ENCODE results near the gene NSL1. TPM values are rescaled to one million over a fixed set of nuclear protein-coding genes. Genes with fewer than 3 reads are reported as not detected.

Gene NSL1
- total RNA-seq, 1 donor from 2014 or later: 92.3 TPM

DNA sequence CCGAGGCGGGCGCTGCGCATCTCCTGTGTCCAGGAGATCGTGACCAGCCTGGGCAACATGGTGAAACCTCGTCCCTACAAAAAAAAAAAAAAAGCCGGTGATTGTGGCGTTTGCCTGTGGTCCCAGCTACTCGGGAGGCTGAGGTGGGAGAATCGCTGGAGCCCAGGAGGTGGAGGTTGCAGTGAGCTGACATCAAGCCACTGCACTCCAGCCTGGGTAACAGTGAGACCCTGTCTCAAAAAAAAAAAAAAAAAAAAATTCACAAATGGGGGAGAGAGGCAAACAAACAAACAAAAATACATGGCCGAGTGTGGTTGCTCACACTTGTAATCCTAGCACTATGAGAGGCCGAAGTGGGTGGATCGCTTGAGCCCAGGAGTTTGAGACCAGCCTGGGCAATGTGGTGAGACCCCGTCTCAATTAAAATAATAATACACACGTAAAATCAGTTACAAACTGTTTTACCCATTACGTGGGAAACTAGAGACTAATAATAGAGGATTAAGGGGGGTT is 875 bp upstream of the NSL1 start:
- Histone ChIP-seq H3K4me3 (peak overlapping the region; percentile 88 to 98), H3K4me1 (peaks cover 35% of the 10 kb centered on the region), H3K27ac (peak overlapping the region; percentile 97), H3K27me3 (no peaks in the 10 kb centered on the region), H3K9me3 (no peaks in the 10 kb centered on the region), H3K36me3 (no peaks in the 10 kb centered on the region)
- TF ChIP-seq POLR2AphosphoS5 (IDR thresholded peaks at IDR 0.05; ENCODE audit: insufficient read depth in 1 of 2, low read depth in 1 of 2): no peak
- no peak for TF ChIP-seq POLR2A (IDR thresholded peaks at IDR 0.05)
- TF ChIP-seq, protein P1, sequence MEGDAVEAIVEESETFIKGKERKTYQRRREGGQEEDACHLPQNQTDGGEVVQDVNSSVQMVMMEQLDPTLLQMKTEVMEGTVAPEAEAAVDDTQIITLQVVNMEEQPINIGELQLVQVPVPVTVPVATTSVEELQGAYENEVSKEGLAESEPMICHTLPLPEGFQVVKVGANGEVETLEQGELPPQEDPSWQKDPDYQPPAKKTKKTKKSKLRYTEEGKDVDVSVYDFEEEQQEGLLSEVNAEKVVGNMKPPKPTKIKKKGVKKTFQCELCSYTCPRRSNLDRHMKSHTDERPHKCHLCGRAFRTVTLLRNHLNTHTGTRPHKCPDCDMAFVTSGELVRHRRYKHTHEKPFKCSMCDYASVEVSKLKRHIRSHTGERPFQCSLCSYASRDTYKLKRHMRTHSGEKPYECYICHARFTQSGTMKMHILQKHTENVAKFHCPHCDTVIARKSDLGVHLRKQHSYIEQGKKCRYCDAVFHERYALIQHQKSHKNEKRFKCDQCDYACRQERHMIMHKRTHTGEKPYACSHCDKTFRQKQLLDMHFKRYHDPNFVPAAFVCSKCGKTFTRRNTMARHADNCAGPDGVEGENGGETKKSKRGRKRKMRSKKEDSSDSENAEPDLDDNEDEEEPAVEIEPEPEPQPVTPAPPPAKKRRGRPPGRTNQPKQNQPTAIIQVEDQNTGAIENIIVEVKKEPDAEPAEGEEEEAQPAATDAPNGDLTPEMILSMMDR (IDR thresholded peaks at IDR 0.05): no peak
- intact Hi-C loops (cut with DNase I): no loop called here
- no peak for DNase-seq (ENCODE audit: extremely low spot score in 2 of 2)

DNA sequence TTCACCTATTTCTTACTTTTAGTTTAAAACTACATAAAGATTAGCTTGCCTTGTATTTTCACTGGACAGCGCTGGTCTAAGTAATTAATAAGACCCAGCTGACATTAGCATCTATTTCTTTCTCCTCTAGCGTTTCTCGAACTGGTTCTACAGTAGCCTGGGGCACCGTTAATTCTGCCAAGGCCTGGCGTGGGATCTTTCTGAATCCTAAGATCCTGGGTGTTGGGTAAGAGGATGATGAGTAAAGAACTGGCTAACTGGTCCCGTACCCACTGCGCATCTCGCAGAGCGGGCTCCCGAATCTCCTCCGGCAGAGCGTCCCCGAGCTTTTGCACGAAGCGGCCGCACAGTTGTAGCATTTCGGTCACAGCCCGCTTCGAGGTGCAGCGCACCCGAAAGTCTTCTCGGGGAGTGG is 309 bp downstream of the NSL1 start:
- Histone ChIP-seq H3K4me3 (peak overlapping the region; percentile 88 to 98), H3K27me3 (no peaks in the 10 kb centered on the region), H3K36me3 (peaks cover 0 to 5% of the 10 kb centered on the region in 2 donors), H3K27ac (peak overlapping the region; percentile 97), H3K9me3 (no peaks in the 10 kb centered on the region), H3K4me1 (peaks cover 35% of the 10 kb centered on the region)
- TF ChIP-seq, protein P1 (IDR thresholded peaks at IDR 0.05): no peak
- TF ChIP-seq POLR2AphosphoS5 (IDR thresholded peaks at IDR 0.05; ENCODE audit: insufficient read depth in 1 of 2, low read depth in 1 of 2): no peak
- no peak for TF ChIP-seq POLR2A (IDR thresholded peaks at IDR 0.05)
- DNase-seq (ENCODE audit: extremely low spot score in 2 of 2): no peak
- intact Hi-C loops (cut with DNase I): no loop called here

DNA sequence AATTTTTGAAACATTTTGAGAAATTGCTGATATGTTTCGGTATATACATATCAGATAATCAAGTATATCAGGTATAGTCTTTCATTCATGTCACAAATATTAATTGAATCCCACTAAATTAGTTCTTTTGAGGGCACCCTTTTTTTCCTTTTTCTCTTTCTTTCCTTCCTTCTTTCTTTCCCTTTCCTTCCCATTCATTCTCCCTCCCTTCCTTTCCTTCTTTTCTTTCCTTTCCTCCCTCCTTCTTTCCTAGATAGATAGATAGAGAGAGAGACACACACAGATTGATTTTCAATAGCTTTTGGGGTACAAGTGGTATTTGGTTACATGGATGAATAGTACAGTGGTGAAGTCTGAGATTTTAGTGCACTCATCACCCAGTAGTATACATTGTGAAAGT is 5.7 kb downstream of the NSL1 start:
- H3K27ac ChIP-seq: no peak overlapping the region
- peaks cover 0 to 37% of the 10 kb centered on the region in 2 donors for H3K36me3 ChIP-seq
- intact Hi-C loops (cut with DNase I): loop anchor here (10.0 kb wide), 1 partner anchor 311 kb away; no protein-coding TSS in a partner anchor
- TF ChIP-seq POLR2AphosphoS5 (IDR thresholded peaks at IDR 0.05; ENCODE audit: insufficient read depth in 1 of 2, low read depth in 1 of 2) (no peak), POLR2A (IDR thresholded peaks at IDR 0.05) (no peak)
- TF ChIP-seq, protein P1 (IDR thresholded peaks at IDR 0.05): no peak
- no peak overlapping the region for H3K4me3 ChIP-seq
- H3K27me3 ChIP-seq: no peaks in the 10 kb centered on the region
- DNase-seq (ENCODE audit: extremely low spot score in 2 of 2): no peak
- peaks cover 21% of the 10 kb centered on the region for H3K4me1 ChIP-seq
- no peaks in the 10 kb centered on the region for H3K9me3 ChIP-seq

DNA sequence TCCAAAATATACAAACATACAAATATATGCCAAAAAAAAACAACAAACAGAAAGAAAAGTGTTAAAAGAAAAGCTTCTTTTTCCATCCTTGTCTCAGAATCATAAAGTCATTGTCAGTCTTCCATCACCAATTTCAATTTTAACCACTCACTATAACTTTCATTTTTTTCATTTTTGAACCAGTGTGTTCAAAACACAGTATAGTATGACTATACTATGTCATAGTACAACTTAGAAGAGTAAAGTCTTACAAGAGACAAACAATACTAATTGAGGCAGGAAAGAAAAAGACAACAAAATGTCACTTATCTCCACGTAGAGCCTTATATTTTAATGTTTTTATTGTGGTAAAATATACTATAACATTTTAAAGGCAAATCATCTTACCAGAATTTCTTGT is 7.6 kb downstream of the NSL1 start:
- Histone ChIP-seq H3K27ac (no peak overlapping the region), H3K9me3 (no peaks in the 10 kb centered on the region), H3K27me3 (no peaks in the 10 kb centered on the region), H3K36me3 (peaks cover 0 to 37% of the 10 kb centered on the region in 2 donors), H3K4me3 (no peak overlapping the region), H3K4me1 (peaks cover 3% of the 10 kb centered on the region)
- intact Hi-C loops (cut with DNase I): loop anchor here (5.0 to 10.0 kb wide), 2 partner anchors 117 to 309 kb away; no protein-coding TSS in a partner anchor
- DNase-seq (ENCODE audit: extremely low spot score in 2 of 2): no peak
- TF ChIP-seq, protein P1 (IDR thresholded peaks at IDR 0.05): no peak
- TF ChIP-seq POLR2A (IDR thresholded peaks at IDR 0.05): no peak

DNA sequence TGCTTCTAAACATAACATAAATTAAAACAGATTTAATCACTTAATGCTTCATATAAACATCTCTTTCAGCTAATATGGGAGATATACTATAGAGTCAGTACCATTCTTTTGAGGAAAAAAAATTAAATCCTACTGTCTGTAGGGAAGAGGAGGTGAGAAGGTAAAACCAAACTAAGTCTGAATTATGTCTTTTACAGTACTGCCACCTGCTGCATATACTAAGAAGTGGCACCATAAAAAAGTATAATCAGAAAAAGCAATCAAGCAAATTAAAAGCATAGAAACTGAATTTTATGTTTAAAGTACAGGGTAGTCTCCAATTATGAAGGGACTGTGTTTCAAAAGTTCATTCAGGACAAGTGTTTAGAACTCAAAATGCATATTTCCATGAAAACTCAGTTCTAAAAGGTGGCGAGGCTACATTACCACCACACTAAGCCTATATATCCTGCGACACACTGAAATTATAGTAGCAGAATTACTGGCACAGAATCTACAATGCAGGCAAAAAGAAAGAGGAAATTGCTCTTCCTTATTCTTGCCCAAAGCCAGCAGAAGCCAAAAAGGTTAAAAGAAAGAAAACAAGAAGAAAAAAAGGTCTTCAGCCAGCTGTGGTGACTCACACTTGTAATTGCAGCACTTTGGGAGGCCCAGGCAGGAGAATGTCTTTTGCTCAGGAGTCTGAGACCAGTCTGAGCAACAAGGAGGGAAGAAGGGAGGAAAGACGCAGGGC is 9.0 kb downstream of the NSL1 start:
- no peak overlapping the region for H3K27ac ChIP-seq
- H3K27me3 ChIP-seq: no peaks in the 10 kb centered on the region
- H3K36me3 ChIP-seq: peaks cover 0 to 37% of the 10 kb centered on the region in 2 donors
- TF ChIP-seq, protein P1 (IDR thresholded peaks at IDR 0.05): peak in 2 of 3 experiments; percentile 19 to 55
- TF ChIP-seq POLR2A (IDR thresholded peaks at IDR 0.05): no peak
- TF ChIP-seq POLR2AphosphoS5 (IDR thresholded peaks at IDR 0.05; ENCODE audit: insufficient read depth in 1 of 2, low read depth in 1 of 2): no peak
- H3K9me3 ChIP-seq: no peaks in the 10 kb centered on the region
- H3K4me1 ChIP-seq: no peaks in the 10 kb centered on the region
- no peak for DNase-seq (ENCODE audit: extremely low spot score in 2 of 2)
- H3K4me3 ChIP-seq: no peak overlapping the region
- intact Hi-C loops (cut with DNase I): loop anchor here (5.0 to 10.0 kb wide), 2 partner anchors 115 to 308 kb away; no protein-coding TSS in a partner anchor
